Peyer's patch (tissue), 4 donors: Measurements from ENCODE around the gene WDSUB1. TPM values are rescaled to one million over a fixed set of nuclear protein-coding genes. Genes with fewer than 3 reads are reported as not detected.

Source experiments
- DNase-seq, 3 donors: peaks; one replicate each; pipeline ENCODE4 v3.0.0-alpha.2; 2017 to 2019
- H3K27ac ChIP-seq, 4 donors: fragments of 200-600 bp; sonication (generic); one replicate each; pipeline ENCODE4 v1.5.1; 2016 to 2019
- H3K27me3 ChIP-seq, 2 donors: fragments of 200-600 bp; sonication (generic); one replicate each; pipeline ENCODE4 v1.5.1; 2019
- H3K36me3 ChIP-seq, 3 donors: fragments of 200-600 bp; sonication (generic); one replicate each; pipeline ENCODE4 v1.5.1; 2016 to 2019
- H3K4me1 ChIP-seq, 4 donors: fragments of 200-600 bp; sonication (generic); one replicate each; pipeline ENCODE4 v1.5.1; 2016 to 2019
- H3K4me3 ChIP-seq, 4 donors: fragments of 200-600 bp; sonication (generic); 1 replicate in 3 of 4; 2 replicates in 1 of 4; pipeline ENCODE4 v1.5.1; 2016 to 2019; ENCODE audit warnings: mild to moderate bottlenecking in 1 of 4
- H3K9me3 ChIP-seq, 4 donors: fragments of 200-600 bp; sonication (generic); one replicate each; pipeline ENCODE4 v1.5.1; 2016 to 2019; ENCODE audit warnings: mild to moderate bottlenecking in 1 of 4
- CTCF ChIP-seq, 6 experiments: fragments of 450-650 bp in 4 of 6; fragments of 200-600 bp in 2 of 6; sonication (generic) in 1 of 6; IDR thresholded peaks; one replicate each; pipeline ENCODE4 v1.5.1; 2017 to 2019; ENCODE audit warnings: antibody characterized with exemption in 6 of 6, mild to moderate bottlenecking in 3 of 6, moderate library complexity in 1 of 6
- POLR2A ChIP-seq, 2 donors: fragments of 450-650 bp; IDR thresholded peaks; one replicate each; pipeline ENCODE4 v1.5.1; 2017; ENCODE audit warnings: antibody characterized with exemption in 2 of 2, mild to moderate bottlenecking in 2 of 2, moderate library complexity in 2 of 2
- total RNA-seq, 4 donors: library from RNA; depleted of rRNA; stranded (reverse); fragments of >200 nt; gene quantifications; one replicate each; pipeline ENCODE4 v1.1.0, GENCODE V29; 2016

WDSUB1 gene
- total RNA-seq, 4 donors from 2014 or later: 4.0 to 9.9 (median 8.4) TPM

DNA sequence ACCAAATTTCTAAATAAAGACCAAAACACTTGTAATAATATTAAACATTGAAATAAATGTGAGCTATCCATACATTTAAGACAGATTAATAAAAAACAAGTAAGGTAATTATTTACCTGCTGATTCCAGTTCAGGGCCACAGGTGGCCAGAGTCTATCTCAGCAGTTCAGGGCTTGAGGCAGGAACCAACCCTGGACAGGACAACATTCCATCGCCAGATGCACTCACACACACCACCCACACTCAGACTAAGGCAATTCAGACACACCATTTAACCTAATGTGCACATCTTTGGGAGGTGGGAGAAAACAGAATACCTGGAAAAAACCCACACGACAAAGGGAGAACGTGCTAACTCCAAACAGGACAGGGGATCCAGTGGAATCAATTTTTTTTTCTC is 14.1 kb upstream of the WDSUB1 start:
- DNase-seq: no peak
- TF ChIP-seq POLR2A (IDR thresholded peaks at IDR 0.05): no peak
- TF ChIP-seq CTCF (IDR thresholded peaks at IDR 0.05): no peak
- H3K9me3 ChIP-seq: no peaks in the 10 kb centered on the region

GRCh38 chr2:159298967-159299366 is 12.5 kb upstream of the WDSUB1 start:
- H3K4me3 ChIP-seq: no peak overlapping the region
- H3K36me3 ChIP-seq: no peaks in the 10 kb centered on the region
- TF ChIP-seq POLR2A (IDR thresholded peaks at IDR 0.05) (no peak), CTCF (IDR thresholded peaks at IDR 0.05) (no peak)
- no peaks in the 10 kb centered on the region for H3K4me1 ChIP-seq
- H3K9me3 ChIP-seq: no peaks in the 10 kb centered on the region
- H3K27me3 ChIP-seq: no peaks in the 10 kb centered on the region
- no peak overlapping the region for H3K27ac ChIP-seq
- no peak for DNase-seq

More for the DNA sequence above, 14.1 kb upstream of the WDSUB1 start:
- H3K36me3 ChIP-seq: no peaks in the 10 kb centered on the region
- no peak overlapping the region for H3K4me3 ChIP-seq
- H3K27me3 ChIP-seq: no peaks in the 10 kb centered on the region
- H3K4me1 ChIP-seq: no peaks in the 10 kb centered on the region
- no peak overlapping the region for H3K27ac ChIP-seq

DNA sequence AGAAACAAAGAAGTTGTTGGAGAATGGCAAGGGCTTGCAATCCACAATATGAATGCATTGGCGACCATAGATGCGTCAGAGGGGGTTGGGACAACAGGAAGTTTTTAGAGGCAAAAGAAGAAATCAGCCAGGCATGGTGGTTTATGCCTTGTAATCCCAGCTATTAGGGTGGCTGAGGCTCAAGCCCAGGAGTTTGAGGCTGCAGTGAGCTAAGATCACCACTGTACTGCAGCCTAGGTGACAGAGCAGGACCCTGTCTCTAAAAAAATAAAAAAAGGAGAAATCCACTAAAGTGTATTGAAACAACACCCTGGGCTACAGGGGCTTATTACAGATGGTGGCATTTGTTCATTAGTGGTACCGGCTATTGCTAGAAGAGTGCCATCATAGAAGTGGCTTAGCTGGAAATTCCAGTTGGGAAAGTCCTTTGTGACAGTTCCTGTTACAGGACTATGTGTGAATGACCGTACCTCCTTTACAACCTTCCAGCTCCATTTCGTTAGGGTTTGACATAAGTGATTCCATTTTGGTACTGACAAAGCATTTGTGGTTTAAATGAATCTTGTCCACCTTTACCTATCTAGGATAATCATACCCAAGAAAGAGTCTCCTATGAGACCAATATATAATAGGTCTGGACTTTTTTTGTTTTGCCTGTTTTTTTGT is 10.7 kb upstream of the WDSUB1 start:
- no peak overlapping the region for H3K27ac ChIP-seq
- no peak overlapping the region for H3K4me3 ChIP-seq
- TF ChIP-seq POLR2A (IDR thresholded peaks at IDR 0.05) (no peak), CTCF (IDR thresholded peaks at IDR 0.05) (no peak)
- H3K27me3 ChIP-seq: no peaks in the 10 kb centered on the region
- H3K36me3 ChIP-seq: no peaks in the 10 kb centered on the region
- no peaks in the 10 kb centered on the region for H3K9me3 ChIP-seq
- no peaks in the 10 kb centered on the region for H3K4me1 ChIP-seq
- DNase-seq: no peak

- peaks cover 0 to 6% (median 0%) of the 10 kb centered on the region in 4 donors for H3K4me1 ChIP-seq
- no peaks in the 10 kb centered on the region for H3K27me3 ChIP-seq
- no peak for DNase-seq
- H3K9me3 ChIP-seq: no peaks in the 10 kb centered on the region
- no peak overlapping the region for H3K27ac ChIP-seq
- no peak overlapping the region for H3K4me3 ChIP-seq
- TF ChIP-seq POLR2A (IDR thresholded peaks at IDR 0.05): no peak
- no peaks in the 10 kb centered on the region for H3K36me3 ChIP-seq
Measured at GRCh38 chr2:159292157-159292556, 5.7 kb upstream of the WDSUB1 start.

DNA sequence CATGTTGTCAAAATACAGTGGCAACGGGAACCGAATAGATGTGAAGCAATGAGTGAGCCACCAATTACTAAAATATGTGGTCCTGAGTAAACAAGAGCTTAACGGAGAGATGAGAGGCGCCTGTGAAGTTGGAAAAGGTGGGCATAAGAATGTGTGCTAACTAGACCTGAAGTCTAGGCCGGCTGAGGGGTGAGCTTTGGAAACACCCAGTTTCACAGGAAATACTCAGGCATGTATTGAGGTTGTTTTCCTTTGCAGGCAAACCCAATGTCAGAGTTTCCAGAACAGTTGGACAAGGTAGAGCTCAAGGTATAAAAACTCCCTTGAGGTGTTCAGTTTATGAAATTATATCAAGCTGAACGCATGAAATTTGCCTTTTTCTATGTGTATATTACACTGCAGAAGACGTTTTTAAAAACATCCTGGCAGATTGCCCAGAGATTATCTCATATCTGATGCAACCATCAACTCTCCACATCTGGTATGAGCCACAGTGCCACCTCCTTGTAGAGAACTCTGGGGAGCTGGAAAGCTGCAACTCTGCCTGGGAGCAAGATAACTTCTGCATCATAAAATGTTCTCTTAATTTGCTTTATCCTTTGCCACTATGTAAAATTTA is 3.9 kb upstream of the WDSUB1 start:
- no peak for DNase-seq
- Histone ChIP-seq H3K4me3 (no peak overlapping the region), H3K27ac (no peak overlapping the region), H3K27me3 (no peaks in the 10 kb centered on the region), H3K4me1 (peaks cover 0 to 11% (median 4%) of the 10 kb centered on the region in 4 donors), H3K36me3 (no peaks in the 10 kb centered on the region), H3K9me3 (no peaks in the 10 kb centered on the region)
- TF ChIP-seq CTCF (IDR thresholded peaks at IDR 0.05) (no peak), POLR2A (IDR thresholded peaks at IDR 0.05) (no peak)

GRCh38 chr2:159287733-159288132 is 1.2 kb upstream of the WDSUB1 start:
- no peak for DNase-seq
- TF ChIP-seq CTCF (IDR thresholded peaks at IDR 0.05) (no peak), POLR2A (IDR thresholded peaks at IDR 0.05) (no peak)
- H3K36me3 ChIP-seq: no peaks in the 10 kb centered on the region
- H3K27ac ChIP-seq: no peak overlapping the region
- peaks cover 0 to 20% (median 5%) of the 10 kb centered on the region in 4 donors for H3K4me1 ChIP-seq
- H3K9me3 ChIP-seq: no peaks in the 10 kb centered on the region
- no peaks in the 10 kb centered on the region for H3K27me3 ChIP-seq
- H3K4me3 ChIP-seq: no peak overlapping the region
